Fibroblast of lung (primary cell): ENCODE data around the gene MEF2A. TPM values are rescaled to one million over a fixed set of nuclear protein-coding genes. Genes with fewer than 3 reads are reported as not detected.

Source experiments
- DNase-seq, 2 donors: peaks; one replicate each; pipeline versions ENCODE4 v3.0.0 to v3.0.0-alpha.2; 2010; ENCODE audit warnings: low read depth in 2 of 2
- H2AFZ ChIP-seq: 2 replicates; pipeline ENCODE4 v1.5.1; 2012; ENCODE audit warnings: low read length, control low read depth, inconsistent platforms
- H3K27ac ChIP-seq: 2 replicates; pipeline ENCODE4 v1.5.1; 2011; ENCODE audit warnings: low read length, control low read depth; ENCODE audit not compliant: insufficient read depth
- H3K27me3 ChIP-seq: 2 replicates; pipeline ENCODE4 v1.5.1; 2011; ENCODE audit warnings: mild to moderate bottlenecking, low read length; ENCODE audit not compliant: control insufficient read depth, insufficient read depth
- H3K36me3 ChIP-seq: 2 replicates; pipeline ENCODE4 v1.5.1; 2011; ENCODE audit warnings: low read length; ENCODE audit not compliant: control insufficient read depth, insufficient read depth
- H3K4me1 ChIP-seq: 2 replicates; pipeline ENCODE4 v1.5.1; 2011; ENCODE audit warnings: low read length; ENCODE audit not compliant: control insufficient read depth, insufficient read depth; ENCODE audit errors: extremely low read depth
- H3K4me2 ChIP-seq: 2 replicates; pipeline ENCODE4 v1.5.1; 2011; ENCODE audit warnings: low read length, control low read depth; ENCODE audit not compliant: insufficient read depth; ENCODE audit errors: extremely low read depth
- H3K4me3 ChIP-seq, 4 experiments: fragments of 200-600 bp in 1 of 4; sonication (generic) in 1 of 4; replicated peaks in 1 of 4; 2 replicates each; pipeline ENCODE4 v1.5.1; 2011 to 2016; ENCODE audit warnings: low read length in 4 of 4, low read depth in 3 of 4, mild to moderate bottlenecking in 3 of 4, control low read depth in 2 of 4, inconsistent platforms in 1 of 4, mixed read lengths in 1 of 4; ENCODE audit not compliant: insufficient read depth in 1 of 4; ENCODE audit errors: control extremely low read depth in 1 of 4
- H3K79me2 ChIP-seq: 2 replicates; pipeline ENCODE4 v1.5.1; 2012; ENCODE audit warnings: mild to moderate bottlenecking, low read length, inconsistent platforms; ENCODE audit not compliant: control insufficient read depth, insufficient read depth
- H3K9ac ChIP-seq: 2 replicates; pipeline ENCODE4 v1.5.1; 2011; ENCODE audit warnings: mild to moderate bottlenecking, low read length, control low read depth; ENCODE audit not compliant: insufficient read depth
- H3K9me3 ChIP-seq: 2 replicates; pipeline ENCODE4 v1.5.1; 2012; ENCODE audit warnings: low read depth, low read length; ENCODE audit not compliant: control insufficient read depth, insufficient read depth
- H4K20me1 ChIP-seq: 2 replicates; pipeline ENCODE4 v1.5.1; 2011; ENCODE audit warnings: low read length; ENCODE audit not compliant: control insufficient read depth, insufficient read depth; ENCODE audit errors: extremely low read depth
- EZH2 ChIP-seq: IDR thresholded peaks from 2 replicates; pipeline ENCODE4 v1.5.1; 2012; ENCODE audit warnings: low read length, control low read depth, mild to moderate bottlenecking; ENCODE audit errors: missing control alignments
- polyA plus RNA-seq, 2 donors: library from polyadenylated mRNA; depleted of rRNA in 1 of 2; stranded (reverse) in 1 of 2; unstranded in 1 of 2; fragments of >200 nt; gene quantifications; 2 replicates each; pipeline ENCODE4 v1.2.1, GENCODE V29; 2011 to 2012; ENCODE audit warnings: missing spikeins in 1 of 2
- total RNA-seq: library from RNA; depleted of rRNA; stranded (reverse); fragments of >200 nt; gene quantifications from 2 replicates; pipeline ENCODE4 v1.2.1, GENCODE V29; 2014
- TF ChIP-seq, protein P1 (sequence below), 2 donors: IDR thresholded peaks in 1 of 2; conservative IDR thresholded peaks in 1 of 2; 1 replicate in 1 of 2; 2 replicates in 1 of 2; pipeline ENCODE4 v1.5.1; 2011 to 2012; ENCODE audit warnings: low read length in 2 of 2, control low read depth in 1 of 2, inconsistent platforms in 1 of 2, low read depth in 1 of 2, mild to moderate bottlenecking in 1 of 2

MEF2A gene
- total and polyA plus RNA-seq, 2 donors (not counting 1 experiment from before 2014, with no cell fraction given): 24.6 to 40.4 TPM

GRCh38 chr15:99614749-99615288, 49.0 kb downstream of the MEF2A start:
- H3K9ac ChIP-seq: no peak overlapping the region
- no peaks in the 10 kb centered on the region for H4K20me1 ChIP-seq
- TF ChIP-seq EZH2: no peak
- TF ChIP-seq, protein P1, sequence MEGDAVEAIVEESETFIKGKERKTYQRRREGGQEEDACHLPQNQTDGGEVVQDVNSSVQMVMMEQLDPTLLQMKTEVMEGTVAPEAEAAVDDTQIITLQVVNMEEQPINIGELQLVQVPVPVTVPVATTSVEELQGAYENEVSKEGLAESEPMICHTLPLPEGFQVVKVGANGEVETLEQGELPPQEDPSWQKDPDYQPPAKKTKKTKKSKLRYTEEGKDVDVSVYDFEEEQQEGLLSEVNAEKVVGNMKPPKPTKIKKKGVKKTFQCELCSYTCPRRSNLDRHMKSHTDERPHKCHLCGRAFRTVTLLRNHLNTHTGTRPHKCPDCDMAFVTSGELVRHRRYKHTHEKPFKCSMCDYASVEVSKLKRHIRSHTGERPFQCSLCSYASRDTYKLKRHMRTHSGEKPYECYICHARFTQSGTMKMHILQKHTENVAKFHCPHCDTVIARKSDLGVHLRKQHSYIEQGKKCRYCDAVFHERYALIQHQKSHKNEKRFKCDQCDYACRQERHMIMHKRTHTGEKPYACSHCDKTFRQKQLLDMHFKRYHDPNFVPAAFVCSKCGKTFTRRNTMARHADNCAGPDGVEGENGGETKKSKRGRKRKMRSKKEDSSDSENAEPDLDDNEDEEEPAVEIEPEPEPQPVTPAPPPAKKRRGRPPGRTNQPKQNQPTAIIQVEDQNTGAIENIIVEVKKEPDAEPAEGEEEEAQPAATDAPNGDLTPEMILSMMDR (conservative IDR thresholded peaks at IDR 0.05 in 1 of 2, IDR thresholded peaks at IDR 0.05 in 1 of 2; ENCODE audit: low read depth in 1 of 2, low read length in 2 of 2): no peak
- no peaks in the 10 kb centered on the region for H3K9me3 ChIP-seq
- no peak overlapping the region for H3K4me2 ChIP-seq
- no peak overlapping the region for H2AFZ ChIP-seq
- no peak for DNase-seq
- no peaks in the 10 kb centered on the region for H3K27me3 ChIP-seq
- peaks cover 30% of the 10 kb centered on the region for H3K79me2 ChIP-seq
- peaks cover 3% of the 10 kb centered on the region for H3K4me1 ChIP-seq
- H3K4me3 ChIP-seq: no peak overlapping the region
- H3K27ac ChIP-seq: peak overlapping the region; percentile 37
- no peaks in the 10 kb centered on the region for H3K36me3 ChIP-seq

GRCh38 chr15:99615460-99615859, 49.7 kb downstream of the MEF2A start:
- H3K36me3 ChIP-seq: no peaks in the 10 kb centered on the region
- H3K4me3 ChIP-seq: no peak overlapping the region
- peaks cover 3% of the 10 kb centered on the region for H3K4me1 ChIP-seq
- H2AFZ ChIP-seq: no peak overlapping the region
- no peak overlapping the region for H3K4me2 ChIP-seq
- TF ChIP-seq EZH2: no peak
- TF ChIP-seq, protein P1 (conservative IDR thresholded peaks at IDR 0.05 in 1 of 2, IDR thresholded peaks at IDR 0.05 in 1 of 2; ENCODE audit: low read depth in 1 of 2, low read length in 2 of 2): no peak
- no peaks in the 10 kb centered on the region for H3K27me3 ChIP-seq
- H3K9me3 ChIP-seq: no peaks in the 10 kb centered on the region
- DNase-seq: no peak
- H3K9ac ChIP-seq: no peak overlapping the region
- no peaks in the 10 kb centered on the region for H4K20me1 ChIP-seq
- peaks cover 35% of the 10 kb centered on the region for H3K79me2 ChIP-seq
- H3K27ac ChIP-seq: no peak overlapping the region

- no peak for TF ChIP-seq EZH2
- TF ChIP-seq, protein P1 (conservative IDR thresholded peaks at IDR 0.05 in 1 of 2, IDR thresholded peaks at IDR 0.05 in 1 of 2; ENCODE audit: low read depth in 1 of 2, low read length in 2 of 2): no peak
- Histone ChIP-seq H2AFZ (no peak overlapping the region), H3K9ac (no peak overlapping the region), H3K27me3 (no peaks in the 10 kb centered on the region), H3K4me2 (no peak overlapping the region), H3K4me3 (no peak overlapping the region), H3K79me2 (peaks cover 33% of the 10 kb centered on the region), H3K4me1 (peaks cover 3% of the 10 kb centered on the region), H3K9me3 (no peaks in the 10 kb centered on the region), H3K27ac (no peak overlapping the region), H4K20me1 (no peaks in the 10 kb centered on the region), H3K36me3 (no peaks in the 10 kb centered on the region)
- no peak for DNase-seq
Measured at GRCh38 chr15:99616129-99616528, 50.3 kb downstream of the MEF2A start.
